OCI-LY1 (cell line): ENCODE measurements around the gene SLC43A2.

Experiments
- H2AFZ ChIP-seq: fragments of 200-600 bp; sonication (generic), shearing (Covaris generic); 2 replicates; pipeline ENCODE4 v1.6.0; 2014; ENCODE audit warnings: antibody characterized with exemption, mild to moderate bottlenecking, low read length
- H3F3A ChIP-seq: fragments of 200-600 bp; sonication (generic), shearing (Covaris generic); 2 replicates; pipeline ENCODE4 v1.6.0; 2014; ENCODE audit warnings: mild to moderate bottlenecking, antibody characterized with exemption, low read length, moderate library complexity; ENCODE audit not compliant: insufficient read depth
- H3K27ac ChIP-seq: fragments of 200-600 bp; sonication (generic); 2 replicates; pipeline ENCODE4 v1.5.1; 2014; ENCODE audit warnings: low read length, mixed run types, mild to moderate bottlenecking, low read depth; ENCODE audit not compliant: poor library complexity, severe bottlenecking
- H3K27me3 ChIP-seq: fragments of 200-600 bp; sonication (generic); 2 replicates; pipeline ENCODE4 v1.6.0; 2014; ENCODE audit warnings: antibody characterized with exemption, mild to moderate bottlenecking, low read length, moderate library complexity; ENCODE audit not compliant: insufficient read depth
- H3K36me3 ChIP-seq: fragments of 200-600 bp; sonication (generic); 2 replicates; pipeline ENCODE4 v1.6.1; 2014; ENCODE audit warnings: mild to moderate bottlenecking, antibody characterized with exemption, low read length, moderate library complexity, mixed read lengths; ENCODE audit not compliant: insufficient read depth
- H3K4me1 ChIP-seq: fragments of 200-600 bp; sonication (generic); 2 replicates; pipeline ENCODE4 v1.5.1; 2014; ENCODE audit warnings: mild to moderate bottlenecking, low read length, moderate library complexity; ENCODE audit not compliant: insufficient read depth, severe bottlenecking
- H3K4me2 ChIP-seq: fragments of 200-600 bp; sonication (generic), shearing (Covaris generic); 2 replicates; pipeline ENCODE4 v1.6.1; 2014; ENCODE audit warnings: low read length
- H3K4me3 ChIP-seq: fragments of 200-600 bp; sonication (generic); 2 replicates; pipeline ENCODE4 v1.5.1; 2014; ENCODE audit warnings: low read length, low read depth, mild to moderate bottlenecking, mixed read lengths; ENCODE audit not compliant: poor library complexity, severe bottlenecking
- H3K79me2 ChIP-seq: fragments of 200-600 bp; shearing (Covaris generic); 2 replicates; pipeline ENCODE4 v1.6.1; 2016; ENCODE audit warnings: mixed run types, low read length, mixed read lengths; ENCODE audit not compliant: insufficient read depth
- H3K9ac ChIP-seq: fragments of 200-600 bp; sonication (generic), shearing (Covaris generic); 2 replicates; pipeline ENCODE4 v1.6.1; 2014; ENCODE audit warnings: mild to moderate bottlenecking, low read length, mixed read lengths
- H3K9me2 ChIP-seq: fragments of 200-600 bp; sonication (generic), shearing (Covaris generic); 2 replicates; pipeline ENCODE4 v1.6.1; 2014; ENCODE audit warnings: low read depth, mild to moderate bottlenecking, low read length, mixed read lengths
- H3K9me3 ChIP-seq: fragments of 200-600 bp; shearing (Covaris generic); 2 replicates; pipeline ENCODE4 v1.6.1; 2014; ENCODE audit warnings: low read length, mixed read lengths
- H4K20me1 ChIP-seq: fragments of 200-600 bp; sonication (generic), shearing (Covaris generic); 2 replicates; pipeline ENCODE4 v1.6.0; 2016; ENCODE audit warnings: mild to moderate bottlenecking, low read length; ENCODE audit not compliant: insufficient read depth
- CTCF ChIP-seq: fragments of 200-600 bp; sonication (generic), shearing (Covaris generic); IDR thresholded peaks from 2 replicates; pipeline ENCODE4 v1.5.1; 2017; ENCODE audit warnings: mild to moderate bottlenecking, antibody characterized with exemption, low read length, moderate library complexity, mixed read lengths
- EZH2 ChIP-seq: fragments of 200-600 bp; sonication (generic), shearing (Covaris generic); IDR thresholded peaks from 2 replicates; pipeline ENCODE4 v1.8.0; 2017; ENCODE audit warnings: borderline replicate concordance, mixed run types, mild to moderate bottlenecking, antibody characterized with exemption, low read length, moderate library complexity, mixed read lengths

The SLC43A2 gene

GRCh38 chr17:1559047-1560043, 69.3 kb downstream of the SLC43A2 start:
- H3K36me3 ChIP-seq = no peaks in the 10 kb centered on the region
- no peaks in the 10 kb centered on the region for H3K27me3 ChIP-seq
- H3K4me3 ChIP-seq = no peak overlapping the region
- no peaks in the 10 kb centered on the region for H3K9me3 ChIP-seq
- no peaks in the 10 kb centered on the region for H4K20me1 ChIP-seq
- H3K79me2 ChIP-seq = no peaks in the 10 kb centered on the region
- H3K9ac ChIP-seq = no peak overlapping the region
- no peaks in the 10 kb centered on the region for H3F3A ChIP-seq
- no peaks in the 10 kb centered on the region for H3K9me2 ChIP-seq
- no peak overlapping the region for H3K27ac ChIP-seq
- no peak overlapping the region for H3K4me2 ChIP-seq
- no peak for TF ChIP-seq CTCF
- TF ChIP-seq EZH2 = no peak
- peaks cover 38% of the 10 kb centered on the region for H3K4me1 ChIP-seq
- no peak overlapping the region for H2AFZ ChIP-seq

GRCh38 chr17:1558401-1558800, 70.2 kb downstream of the SLC43A2 start:
- TF ChIP-seq CTCF (no peak), EZH2 (no peak)
- Histone ChIP-seq H2AFZ (no peak overlapping the region), H3K27me3 (no peaks in the 10 kb centered on the region), H3K4me3 (no peak overlapping the region), H3K9me3 (no peaks in the 10 kb centered on the region), H3K36me3 (no peaks in the 10 kb centered on the region), H3K4me1 (peaks cover 32% of the 10 kb centered on the region), H3K4me2 (no peak overlapping the region), H3K9ac (no peak overlapping the region), H3F3A (no peaks in the 10 kb centered on the region), H3K27ac (no peak overlapping the region), H3K79me2 (no peaks in the 10 kb centered on the region), H4K20me1 (no peaks in the 10 kb centered on the region), H3K9me2 (no peaks in the 10 kb centered on the region)

GRCh38 chr17:1557355-1558095, 71.1 kb downstream of the SLC43A2 start:
- Histone ChIP-seq H3F3A (no peaks in the 10 kb centered on the region), H3K36me3 (no peaks in the 10 kb centered on the region; the same call in 1 of the 2 replicates), H3K4me3 (no peak overlapping the region), H3K4me2 (no peak overlapping the region), H2AFZ (no peak overlapping the region), H3K9me2 (no peaks in the 10 kb centered on the region), H3K79me2 (no peaks in the 10 kb centered on the region), H3K9me3 (no peaks in the 10 kb centered on the region), H3K27ac (no peak overlapping the region), H3K9ac (no peak overlapping the region), H4K20me1 (no peaks in the 10 kb centered on the region), H3K27me3 (no peaks in the 10 kb centered on the region), H3K4me1 (peaks cover 25% of the 10 kb centered on the region)
- TF ChIP-seq CTCF (no peak), EZH2 (no peak)
